Measurements from ENCODE around the gene ST3GAL4. TPM values are rescaled to one million over a fixed set of nuclear protein-coding genes. Genes with fewer than 3 reads are reported as not detected.

The ST3GAL4 gene
- total RNA-seq, 2 donors from 2014 or later: 27.7 to 98.0 TPM

DNA sequence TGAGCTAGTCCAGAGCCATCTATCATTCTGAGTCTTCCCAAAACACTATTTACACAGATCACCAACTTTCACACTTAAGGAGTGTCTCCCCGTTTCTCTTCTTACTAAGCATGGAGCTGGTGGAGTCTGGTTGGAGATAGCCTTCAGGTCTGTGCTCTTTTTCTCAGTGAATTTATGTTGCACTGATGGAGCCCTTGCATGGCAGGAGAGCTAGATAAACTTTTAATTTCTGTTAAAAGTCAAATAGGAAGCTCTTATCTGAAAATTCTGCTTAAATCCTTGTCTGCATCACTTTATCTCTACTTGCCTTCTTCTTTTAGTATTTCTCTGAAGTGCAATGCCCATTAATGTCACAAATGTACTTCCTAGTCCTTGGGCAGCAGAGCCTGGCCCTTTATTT, 63.4 kb downstream of the ST3GAL4 start:
- no peak for DNase-seq (ENCODE audit: low spot score)
- Histone ChIP-seq H3K4me1 (ENCODE audit: control insufficient read depth in 1 of 2, low read depth in 2 of 2) (peaks cover 24 to 33% of the 10 kb centered on the region in 2 donors), H3K27me3 (replicated peaks; ENCODE audit: insufficient read depth) (no peaks in the 10 kb centered on the region), H3K27ac (no peak overlapping the region), H3K9me3 (no peaks in the 10 kb centered on the region), H3K36me3 (no peaks in the 10 kb centered on the region), H3K4me3 (no peak overlapping the region)
- no peak for ATAC-seq (ENCODE audit: insufficient number of reproducible peaks, low FRiP score, low read depth)
- no peak for TF ChIP-seq CTCF (IDR thresholded peaks at IDR 0.05)

DNA sequence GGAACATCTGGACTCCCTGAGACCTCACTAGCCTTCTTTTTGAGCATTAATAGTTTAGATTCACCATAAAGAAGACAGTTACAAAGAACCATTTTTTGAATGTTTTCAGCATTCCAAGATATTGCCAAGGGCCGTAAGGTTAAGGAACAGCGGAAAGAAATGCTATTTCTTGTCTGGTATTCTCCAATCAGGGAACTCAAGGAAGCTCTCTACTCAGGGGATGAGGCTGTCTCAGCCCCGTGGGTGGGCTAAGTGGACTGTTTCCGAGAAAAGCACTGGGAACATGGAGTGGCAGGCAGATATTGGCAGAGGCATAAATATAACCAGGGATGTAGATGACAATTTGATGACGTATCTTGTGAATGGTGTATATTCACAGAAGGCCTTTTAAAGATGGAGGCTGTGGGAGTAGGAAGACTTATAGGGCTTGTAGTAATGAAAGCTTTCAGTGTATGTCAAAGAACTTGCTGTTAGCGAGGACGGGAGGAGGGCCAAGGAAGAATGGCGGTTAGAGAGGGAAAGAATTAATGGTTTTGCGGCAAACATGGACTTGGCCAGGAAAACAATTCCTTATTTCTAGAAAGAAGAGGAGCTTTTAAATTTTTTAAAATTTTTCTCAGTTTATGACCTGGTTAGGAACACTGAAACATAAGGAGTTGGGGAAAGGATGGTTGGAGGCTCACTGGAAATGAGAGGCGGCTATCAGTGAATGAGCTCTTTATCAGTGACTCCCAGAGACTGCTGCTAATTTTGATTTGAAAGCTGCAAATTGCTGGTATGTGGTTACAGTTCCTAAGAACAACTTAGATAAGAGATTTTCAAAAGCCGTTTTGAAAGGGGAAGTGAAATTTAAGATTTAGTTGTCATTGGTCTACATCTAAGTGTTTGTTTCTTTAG, 64.6 kb downstream of the ST3GAL4 start:
- Histone ChIP-seq H3K9me3 (no peaks in the 10 kb centered on the region), H3K27me3 (replicated peaks; ENCODE audit: insufficient read depth) (no peaks in the 10 kb centered on the region), H3K36me3 (no peaks in the 10 kb centered on the region), H3K4me1 (ENCODE audit: control insufficient read depth in 1 of 2, low read depth in 2 of 2) (peaks cover 18 to 21% of the 10 kb centered on the region in 2 donors), H3K4me3 (no peak overlapping the region), H3K27ac (peak overlapping the region in 1 of 2 donors; percentile 39)
- DNase-seq (ENCODE audit: low spot score) (no peak), ATAC-seq (ENCODE audit: insufficient number of reproducible peaks, low FRiP score, low read depth) (no peak)
- TF ChIP-seq CTCF (IDR thresholded peaks at IDR 0.05): no peak

DNA sequence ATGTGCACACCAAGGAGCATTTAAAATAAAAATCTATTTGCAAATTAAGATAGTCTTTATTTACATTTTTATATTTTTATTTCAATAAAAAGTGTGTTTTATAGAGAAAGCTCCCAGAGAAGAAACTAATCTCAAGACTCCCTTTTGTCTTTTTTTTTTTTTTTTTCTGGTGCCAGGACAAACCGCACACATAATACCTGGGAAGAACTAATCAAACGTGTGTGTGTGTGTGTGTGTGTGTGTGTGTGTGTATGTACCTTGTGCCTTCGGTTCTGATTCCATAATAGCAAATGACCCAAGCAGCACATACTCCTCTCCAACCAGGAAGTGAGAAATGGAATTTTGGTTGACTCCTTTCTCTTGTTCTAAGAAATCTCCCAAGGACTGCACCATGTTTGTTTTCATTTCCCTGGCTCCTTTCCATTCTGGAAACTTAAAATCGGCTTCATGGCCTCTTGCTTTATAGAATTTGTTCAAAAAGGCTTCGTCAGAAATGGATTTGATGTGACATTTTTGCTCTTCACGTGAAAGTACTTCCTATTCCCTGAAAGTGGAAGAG, 65.3 kb downstream of the ST3GAL4 start:
- Histone ChIP-seq H3K4me3 (no peak overlapping the region), H3K27me3 (replicated peaks; ENCODE audit: insufficient read depth) (no peaks in the 10 kb centered on the region), H3K4me1 (ENCODE audit: control insufficient read depth in 1 of 2, low read depth in 2 of 2) (peaks cover 12 to 14% of the 10 kb centered on the region in 2 donors), H3K9me3 (no peaks in the 10 kb centered on the region), H3K27ac (peak overlapping the region in 1 of 2 donors; percentile 19), H3K36me3 (no peaks in the 10 kb centered on the region)
- ATAC-seq (ENCODE audit: insufficient number of reproducible peaks, low FRiP score, low read depth) (no peak), DNase-seq (ENCODE audit: low spot score) (no peak)
- TF ChIP-seq CTCF (IDR thresholded peaks at IDR 0.05): no peak

- ATAC-seq (ENCODE audit: insufficient number of reproducible peaks, low FRiP score, low read depth) (no peak), DNase-seq (ENCODE audit: low spot score) (no peak)
- no peak overlapping the region for H3K4me3 ChIP-seq
- peaks cover 7 to 9% of the 10 kb centered on the region in 2 donors for H3K4me1 ChIP-seq (ENCODE audit: control insufficient read depth in 1 of 2, low read depth in 2 of 2)
- H3K27me3 ChIP-seq (replicated peaks; ENCODE audit: insufficient read depth): no peaks in the 10 kb centered on the region
- H3K27ac ChIP-seq: peak overlapping the region in 1 of 2 donors; percentile 19
- no peak for TF ChIP-seq CTCF (IDR thresholded peaks at IDR 0.05)
- H3K9me3 ChIP-seq: no peaks in the 10 kb centered on the region
- H3K36me3 ChIP-seq: no peaks in the 10 kb centered on the region
These were observed 65.8 kb downstream of the ST3GAL4 start for GRCh38 chr11:126421271-126421671.

DNA sequence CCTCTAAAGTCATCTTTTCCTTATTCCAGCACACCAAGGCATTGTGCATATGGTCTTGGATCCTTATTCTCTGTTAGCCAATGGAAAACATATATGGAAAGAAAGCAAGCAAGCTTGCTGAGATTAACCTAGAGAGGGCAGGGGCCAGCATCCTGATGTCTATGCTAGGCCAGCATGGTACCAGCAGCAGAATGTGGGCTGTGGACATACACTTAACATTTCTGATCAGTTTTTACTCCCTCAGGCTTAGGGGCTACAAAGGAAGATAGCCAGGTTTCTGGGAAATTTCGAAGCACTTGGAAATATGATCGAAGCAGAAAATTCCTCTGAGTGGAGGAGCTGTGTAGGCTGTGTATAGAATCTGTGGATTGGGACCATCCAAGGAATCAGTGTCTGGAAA, 67.0 kb downstream of the ST3GAL4 start:
- no peak for TF ChIP-seq CTCF (IDR thresholded peaks at IDR 0.05)
- ATAC-seq (ENCODE audit: insufficient number of reproducible peaks, low FRiP score, low read depth): no peak
- Histone ChIP-seq H3K4me1 (ENCODE audit: control insufficient read depth in 1 of 2, low read depth in 2 of 2) (peaks cover 0 to 4% of the 10 kb centered on the region in 2 donors), H3K27me3 (replicated peaks; ENCODE audit: insufficient read depth) (no peaks in the 10 kb centered on the region), H3K4me3 (no peak overlapping the region), H3K9me3 (no peaks in the 10 kb centered on the region), H3K27ac (no peak overlapping the region), H3K36me3 (no peaks in the 10 kb centered on the region)
- DNase-seq (ENCODE audit: low spot score): no peak
